K562 (cell line): ENCODE data around the gene LAT. TPM values are rescaled to one million over a fixed set of nuclear protein-coding genes. Genes with fewer than 3 reads are reported as not detected.

Experiments used
- DACH1 ChIP-seq: fragments of 450-650 bp; IDR thresholded peaks from 2 replicates; pipeline ENCODE4 v1.6.1; 2018; ENCODE audit not compliant: partially characterized antibody
- E2F3 ChIP-seq: fragments of 250-450 bp; sonication (Bioruptor Pico); IDR thresholded peaks from 2 replicates; pipeline ENCODE4 v1.4.0; 2020; ENCODE audit warnings: mild to moderate bottlenecking
- HEY1 ChIP-seq: fragments of 250-450 bp; sonication (Bioruptor Pico); IDR thresholded peaks from 2 replicates; pipeline ENCODE4 v1.5.0; 2020; ENCODE audit warnings: mild to moderate bottlenecking, moderate library complexity, borderline replicate concordance
- L3MBTL2 ChIP-seq: fragments of 450-650 bp; IDR thresholded peaks from 2 replicates; pipeline ENCODE4 v1.6.1; 2016; ENCODE audit warnings: mild to moderate bottlenecking, moderate library complexity
- NCOA1 ChIP-seq: fragments of 450-650 bp; IDR thresholded peaks from 2 replicates; pipeline ENCODE4 v1.6.1; 2016; ENCODE audit warnings: low read depth
- NFATC3 ChIP-seq: fragments of 450-650 bp; IDR thresholded peaks from 2 replicates; pipeline ENCODE4 v1.6.1; 2017; ENCODE audit warnings: mild to moderate bottlenecking
- TBL1XR1 ChIP-seq, 2 experiments: IDR thresholded peaks; 2 replicates each; pipeline ENCODE4 v1.6.1; 2012; ENCODE audit warnings: improper control_type of control experiment in 2 of 2, low read length in 2 of 2, mild to moderate bottlenecking in 1 of 2
- polyA plus RNA-seq, 8 experiments: library from polyadenylated mRNA; depleted of rRNA in 4 of 8; stranded (reverse) in 5 of 8; unstranded in 3 of 8; fragments of >200 nt; fragmentation: Nextera tagmentation in 2 of 8; fragmentation: Illumina TruSeq in 1 of 8; extraction: Ambion mirVana in 2 of 8; extraction: Trizol in 1 of 8; gene quantifications; 2 replicates each; pipeline versions ENCODE4 v1.2.1 to v1.2.3, GENCODE V29; 2011 to 2014; ENCODE audit warnings: inconsistent platforms in 1 of 8, missing spikeins in 1 of 8
- total RNA-seq, 7 experiments: library from RNA; depleted of rRNA in 6 of 7; stranded (reverse); fragments of >200 nt in 6 of 7; fragmentation: Illumina TruSeq in 2 of 7; extraction: Trizol in 2 of 7; gene quantifications; 2 replicates each; pipeline versions ENCODE4 v1.2.1 to v1.2.3, GENCODE V29; 2011 to 2021; ENCODE audit warnings: low replicate concordance in 1 of 7
- TF ChIP-seq, protein P1 (sequence below), 2 experiments: fragments of 450-650 bp in 1 of 2; sonication (generic) in 1 of 2; formaldehyde crosslinking in 1 of 2; IDR thresholded peaks; 2 replicates each; pipeline versions ENCODE4 v1.7.1 to v1.9.0; 2016 to 2022; ENCODE audit warnings: inconsistent platforms in 1 of 2, mild to moderate bottlenecking in 1 of 2, missing genetic modification reagents in 1 of 2
- TF ChIP-seq, protein P2 (sequence below): IDR thresholded peaks from 2 replicates; pipeline ENCODE4 v1.6.1; 2011; ENCODE audit not compliant: insufficient read length; ENCODE audit errors: extremely low read depth

Gene LAT
- total and polyA plus RNA-seq, 9 of the 15 experiments (the other 6 are each of a cell fraction or from before 2014, with no cell fraction given) = 0.40 to 4.2 (median 1.3) TPM

DNA sequence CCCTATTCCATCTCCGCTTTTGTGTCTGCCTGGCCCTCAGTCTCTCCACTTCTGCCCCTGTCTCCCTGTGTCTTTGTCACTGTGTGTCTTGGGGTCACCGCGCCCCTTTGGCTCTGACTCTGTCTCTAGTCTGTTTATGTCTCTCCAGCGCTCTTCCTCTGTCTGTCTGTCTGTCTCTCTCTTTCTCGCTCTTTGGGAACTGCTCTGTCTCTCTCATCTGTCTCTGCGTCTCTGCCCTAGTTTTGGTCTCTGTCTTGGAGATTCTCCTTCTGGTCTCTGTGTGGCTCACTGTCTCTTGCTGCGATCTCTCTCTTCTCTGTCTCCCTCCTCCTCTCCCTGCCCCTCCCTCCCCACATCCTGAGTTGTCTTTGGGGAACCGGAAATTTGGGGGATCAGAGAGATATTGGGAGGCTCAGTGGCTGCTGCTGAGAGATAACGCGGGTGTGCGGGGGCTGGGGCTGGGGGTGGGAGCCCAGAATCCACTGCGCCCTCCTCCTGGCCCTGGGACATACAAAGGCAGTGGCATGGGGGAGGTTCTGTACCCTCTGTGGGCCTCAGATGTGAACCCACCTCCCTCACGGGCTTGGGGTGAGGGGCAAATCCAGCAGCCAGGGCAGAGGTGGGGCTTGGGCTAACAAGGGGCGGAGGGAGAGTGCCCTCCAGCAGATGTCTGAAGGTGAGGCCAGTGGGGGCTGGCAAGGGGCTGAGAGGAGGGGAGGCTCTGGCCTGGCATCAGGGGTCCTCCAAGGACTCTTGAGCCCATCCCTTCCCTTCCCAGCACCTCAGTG lies 24.4 kb downstream of the LAT start (continued):
- TF ChIP-seq, protein P1, sequence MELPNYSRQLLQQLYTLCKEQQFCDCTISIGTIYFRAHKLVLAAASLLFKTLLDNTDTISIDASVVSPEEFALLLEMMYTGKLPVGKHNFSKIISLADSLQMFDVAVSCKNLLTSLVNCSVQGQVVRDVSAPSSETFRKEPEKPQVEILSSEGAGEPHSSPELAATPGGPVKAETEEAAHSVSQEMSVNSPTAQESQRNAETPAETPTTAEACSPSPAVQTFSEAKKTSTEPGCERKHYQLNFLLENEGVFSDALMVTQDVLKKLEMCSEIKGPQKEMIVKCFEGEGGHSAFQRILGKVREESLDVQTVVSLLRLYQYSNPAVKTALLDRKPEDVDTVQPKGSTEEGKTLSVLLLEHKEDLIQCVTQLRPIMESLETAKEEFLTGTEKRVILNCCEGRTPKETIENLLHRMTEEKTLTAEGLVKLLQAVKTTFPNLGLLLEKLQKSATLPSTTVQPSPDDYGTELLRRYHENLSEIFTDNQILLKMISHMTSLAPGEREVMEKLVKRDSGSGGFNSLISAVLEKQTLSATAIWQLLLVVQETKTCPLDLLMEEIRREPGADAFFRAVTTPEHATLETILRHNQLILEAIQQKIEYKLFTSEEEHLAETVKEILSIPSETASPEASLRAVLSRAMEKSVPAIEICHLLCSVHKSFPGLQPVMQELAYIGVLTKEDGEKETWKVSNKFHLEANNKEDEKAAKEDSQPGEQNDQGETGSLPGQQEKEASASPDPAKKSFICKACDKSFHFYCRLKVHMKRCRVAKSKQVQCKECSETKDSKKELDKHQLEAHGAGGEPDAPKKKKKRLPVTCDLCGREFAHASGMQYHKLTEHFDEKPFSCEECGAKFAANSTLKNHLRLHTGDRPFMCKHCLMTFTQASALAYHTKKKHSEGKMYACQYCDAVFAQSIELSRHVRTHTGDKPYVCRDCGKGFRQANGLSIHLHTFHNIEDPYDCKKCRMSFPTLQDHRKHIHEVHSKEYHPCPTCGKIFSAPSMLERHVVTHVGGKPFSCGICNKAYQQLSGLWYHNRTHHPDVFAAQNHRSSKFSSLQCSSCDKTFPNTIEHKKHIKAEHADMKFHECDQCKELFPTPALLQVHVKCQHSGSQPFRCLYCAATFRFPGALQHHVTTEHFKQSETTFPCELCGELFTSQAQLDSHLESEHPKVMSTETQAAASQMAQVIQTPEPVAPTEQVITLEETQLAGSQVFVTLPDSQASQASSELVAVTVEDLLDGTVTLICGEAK (IDR thresholded peaks at IDR 0.05) = peak; percentile 71
- TF ChIP-seq, protein P1 (CRISPR knock-in tag; IDR thresholded peaks at IDR 0.05) = no peak
- TF ChIP-seq, protein P2, sequence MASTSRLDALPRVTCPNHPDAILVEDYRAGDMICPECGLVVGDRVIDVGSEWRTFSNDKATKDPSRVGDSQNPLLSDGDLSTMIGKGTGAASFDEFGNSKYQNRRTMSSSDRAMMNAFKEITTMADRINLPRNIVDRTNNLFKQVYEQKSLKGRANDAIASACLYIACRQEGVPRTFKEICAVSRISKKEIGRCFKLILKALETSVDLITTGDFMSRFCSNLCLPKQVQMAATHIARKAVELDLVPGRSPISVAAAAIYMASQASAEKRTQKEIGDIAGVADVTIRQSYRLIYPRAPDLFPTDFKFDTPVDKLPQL = no peak
- peak; percentile 82 for TF ChIP-seq NCOA1
- TF ChIP-seq HEY1 (CRISPR knock-in tag) = no peak
- no peak for TF ChIP-seq L3MBTL2
- peak; percentile 79; the same call in 1 of the 2 replicates for TF ChIP-seq E2F3 (CRISPR knock-in tag)
- peak; percentile 67 to 88 for TF ChIP-seq TBL1XR1 (IDR thresholded peaks at IDR 0.05; ENCODE audit: low read length in 2 of 2)
- peak; percentile 93 for TF ChIP-seq DACH1
- 0 out of 2 replicates have a peak, but pooled peaks have one; percentile 30 for TF ChIP-seq NFATC3
